HG02798 (cell line): ENCODE results near the gene ZP1.

Source experiments
- ATAC-seq: cut with Tn5 transposase; IDR thresholded peaks from one replicate; pipeline ENCODE4 v1.9.1; 2021; ENCODE audit warnings: mild to moderate bottlenecking; ENCODE audit not compliant: unreplicated experiment, poor library complexity

ZP1 gene

GRCh38 chr11:60873533-60873932 is 6.2 kb downstream of the ZP1 start:
- ATAC-seq = no peak

- no peak for ATAC-seq
Observed at GRCh38 chr11:60874421-60875365, 7.4 kb downstream of the ZP1 start.

- no peak for ATAC-seq
Observed at GRCh38 chr11:60875366-60876167, 8.2 kb downstream of the ZP1 start.

GRCh38 chr11:60876168-60876485 is 8.8 kb downstream of the ZP1 start:
- no peak for ATAC-seq

GRCh38 chr11:60878245-60879101 is 11.1 kb downstream of the ZP1 start:
- no peak for ATAC-seq

GRCh38 chr11:60879104-60879503 is 11.8 kb downstream of the ZP1 start:
- ATAC-seq = no peak

GRCh38 chr11:60879971-60880588 is 12.7 kb downstream of the ZP1 start:
- no peak for ATAC-seq

- ATAC-seq = no peak
Observed at GRCh38 chr11:60880643-60881282, 13.4 kb downstream of the ZP1 start.

GRCh38 chr11:60887556-60887955 is 20.2 kb downstream of the ZP1 start:
- peak; percentile 47 for ATAC-seq

- ATAC-seq = no peak
Observed at GRCh38 chr11:60889869-60890311, 22.5 kb downstream of the ZP1 start.

- no peak for ATAC-seq
Observed at GRCh38 chr11:60890696-60891095, 23.4 kb downstream of the ZP1 start.

GRCh38 chr11:60891103-60891741 is 23.9 kb downstream of the ZP1 start:
- no peak for ATAC-seq

GRCh38 chr11:60895687-60896086 is 28.3 kb downstream of the ZP1 start:
- ATAC-seq = no peak

- ATAC-seq = no peak
Observed at GRCh38 chr11:60897496-60897895, 30.2 kb downstream of the ZP1 start.

- peak; percentile 55 for ATAC-seq
Observed at GRCh38 chr11:60899046-60899936, 31.9 kb downstream of the ZP1 start.

GRCh38 chr11:60899977-60900376 is 32.6 kb downstream of the ZP1 start:
- ATAC-seq = no peak

GRCh38 chr11:60900673-60901404 is 33.5 kb downstream of the ZP1 start:
- ATAC-seq = no peak
